Uterus (tissue), 2 donors: ENCODE measurements around the gene TAC3.

Experiments used
- CTCF ChIP-seq, 4 experiments: fragments of 200-600 bp in 2 of 4; fragments of 450-650 bp in 2 of 4; sonication (generic) in 2 of 4; IDR thresholded peaks; one replicate each; pipeline ENCODE4 v1.5.1; 2016 to 2019; ENCODE audit warnings: antibody characterized with exemption in 4 of 4, mild to moderate bottlenecking in 2 of 4, moderate library complexity in 1 of 4
- POLR2A ChIP-seq, 2 donors: fragments of 450-650 bp; IDR thresholded peaks; one replicate each; pipeline ENCODE4 v1.6.1; 2016; ENCODE audit warnings: antibody characterized with exemption in 2 of 2, mild to moderate bottlenecking in 1 of 2, moderate library complexity in 1 of 2

- TF ChIP-seq CTCF (IDR thresholded peaks at IDR 0.05) (no peak), POLR2A (IDR thresholded peaks at IDR 0.05) (no peak)
Measured at GRCh38 chr12:57044468-57044867, 28.1 kb upstream of the TAC3 start.
